A375 (cell line): ENCODE measurements around the gene SYT14. TPM values are rescaled to one million over a fixed set of nuclear protein-coding genes. Genes with fewer than 3 reads are reported as not detected.

ENCODE experiments used
- total RNA-seq: library from RNA; depleted of rRNA; stranded (reverse); fragments of >200 nt; shearing (Covaris generic); gene quantifications from 2 replicates; pipeline ENCODE4 v1.2.3, GENCODE V29; 2014; rRNA removed

The SYT14 gene
- 3.2 and 3.8 TPM in 2 replicates for total RNA-seq

GRCh38 chr1:209937996-209938959 lies at the start of gene SYT14:
SYT14 (plus strand) TSS chr1:209938217; CDS start chr1:209938265, 48 bp downstream.

Other genes starting within 250 kb of the SYT14 start
- not detected in 2 replicates for gene HSD11B1, start 233.4 kb upstream of the SYT14 start, total RNA-seq
- gene TRAF3IP3, start 182.2 kb upstream of the SYT14 start, total RNA-seq = not detected in 2 replicates
- gene C1orf74, start 153.7 kb upstream of the SYT14 start, total RNA-seq = 2.1 and 2.6 TPM in 2 replicates
- 0.03 and 0.04 TPM in 2 replicates for gene IRF6, start 132.1 kb upstream of the SYT14 start, total RNA-seq
- gene UTP25, start 110.2 kb upstream of the SYT14 start, total RNA-seq = 16.2 and 17.0 TPM in 2 replicates